ENCODE measurements around the gene RUNX2.

RUNX2 gene

GRCh38 chr6:45647341-45648261 is 319.5 kb downstream of the RUNX2 start (continued):
- TF ChIP-seq KLF8 (tag by site-specific recombination; IDR thresholded peaks at IDR 0.05) (no peak), ZNF362 (tag by site-specific recombination; IDR thresholded peaks at IDR 0.05) (no peak), ZEB2 (tag by site-specific recombination; IDR thresholded peaks at IDR 0.05) (no peak), PRDM4 (tag by site-specific recombination; IDR thresholded peaks at IDR 0.05) (no peak), ZNF529 (tag by site-specific recombination; IDR thresholded peaks at IDR 0.05; ENCODE audit: insufficient replicate concordance) (no peak), ZNF785 (tag by site-specific recombination; IDR thresholded peaks at IDR 0.05) (no peak), YY1 (tag by site-specific recombination; IDR thresholded peaks at IDR 0.05) (no peak), ZNF830 (tag by site-specific recombination; IDR thresholded peaks at IDR 0.05; ENCODE audit: low read depth) (no peak), ZNF580 (tag by site-specific recombination; IDR thresholded peaks at IDR 0.05) (no peak), REPIN1 (tag by site-specific recombination; IDR thresholded peaks at IDR 0.05; ENCODE audit: low read depth) (no peak), ZNF2 (tag by site-specific recombination; IDR thresholded peaks at IDR 0.05) (no peak), ZFP3 (tag by site-specific recombination; IDR thresholded peaks at IDR 0.05; ENCODE audit: low read depth) (no peak)

- no peaks in the 10 kb centered on the region for H3K9me3 ChIP-seq (ENCODE audit: control insufficient read depth, insufficient read depth, low read depth, low read length)
- no peaks in the 10 kb centered on the region for H3K36me3 ChIP-seq (ENCODE audit: control insufficient read depth in 2 of 2, insufficient read depth in 1 of 2, low read length in 2 of 2)
- ChIA-PET POLR2A (no interaction called here), CTCF (interaction anchor here (0.6 kb wide), 1 partner anchor 40 kb away, joined by 3 read pairs; no protein-coding TSS in a partner anchor)
- no peak for TF ChIP-seq BCL11B (tag by site-specific recombination; IDR thresholded peaks at IDR 0.05; ENCODE audit: low read depth)
- no peak for TF ChIP-seq ZNF398 (tag by site-specific recombination; IDR thresholded peaks at IDR 0.05)
- no peak overlapping the region for H3K27ac ChIP-seq (ENCODE audit: extremely low read depth, low read depth, low read length)
- no peaks in the 10 kb centered on the region for H3K4me1 ChIP-seq (ENCODE audit: control insufficient read depth, insufficient read depth, low read length)
- no peak overlapping the region for H3K4me3 ChIP-seq (ENCODE audit: low read depth, low read length)
These were observed 320.1 kb downstream of the RUNX2 start for GRCh38 chr6:45648262-45648620.

- H3K9me3 ChIP-seq (ENCODE audit: control insufficient read depth, insufficient read depth, low read depth, low read length) = no peaks in the 10 kb centered on the region
- H3K36me3 ChIP-seq (ENCODE audit: control insufficient read depth in 2 of 2, insufficient read depth in 1 of 2, low read length in 2 of 2) = no peaks in the 10 kb centered on the region
- H3K4me1 ChIP-seq (ENCODE audit: control insufficient read depth, insufficient read depth, low read length) = no peaks in the 10 kb centered on the region
- POLR2A ChIA-PET = no interaction called here
- H3K27ac ChIP-seq (ENCODE audit: extremely low read depth, low read depth, low read length) = no peak overlapping the region
- CTCF ChIA-PET = interaction anchor here (0.6 to 0.9 kb wide), 2 partner anchors 64 to 1111 kb away, joined by 3 read pairs; no protein-coding TSS in a partner anchor
- no peak overlapping the region for H3K4me3 ChIP-seq (ENCODE audit: low read depth, low read length)
- no peak for TF ChIP-seq ZNF16 (tag by site-specific recombination; IDR thresholded peaks at IDR 0.05; ENCODE audit: low read depth)
- TF ChIP-seq RBAK (tag by site-specific recombination; IDR thresholded peaks at IDR 0.05) = no peak
- no peak for TF ChIP-seq ZFP37 (tag by site-specific recombination; IDR thresholded peaks at IDR 0.05)
- TF ChIP-seq ZNF23 (tag by site-specific recombination; IDR thresholded peaks at IDR 0.05; ENCODE audit: borderline replicate concordance) = no peak
- TF ChIP-seq ZNF600 (tag by site-specific recombination; IDR thresholded peaks at IDR 0.05) = no peak
- no peak for TF ChIP-seq ZNF274 (IDR thresholded peaks at IDR 0.05; ENCODE audit: low read length)
- no peak for TF ChIP-seq ZNF274 (tag by site-specific recombination; IDR thresholded peaks at IDR 0.05; ENCODE audit: borderline replicate concordance)
- TF ChIP-seq KLF17 (tag by site-specific recombination; IDR thresholded peaks at IDR 0.05) = no peak
- no peak for TF ChIP-seq ZNF146 (tag by site-specific recombination; IDR thresholded peaks at IDR 0.05)
- no peak for TF ChIP-seq ZNF341 (tag by site-specific recombination; IDR thresholded peaks at IDR 0.05; ENCODE audit: low read depth)
These were observed 322.5 kb downstream of the RUNX2 start for GRCh38 chr6:45650524-45651135.
